Bronchial epithelial cell (primary cell): ENCODE data around the gene METAP1D. TPM values are rescaled to one million over a fixed set of nuclear protein-coding genes. Genes with fewer than 3 reads are reported as not detected.
A peak's percentile ranks its signal among the peaks of the same experiment; 100 is the strongest.

Source experiments
- DNase-seq: peaks from one replicate; pipeline ENCODE4 v3.0.0-alpha.2; 2010; ENCODE audit warnings: low read depth
- FAIRE-seq: peaks from 2 replicates; lab custom pipeline; 2011; peaks lifted over from hg19 to GRCh38; lab: Jason Lieb, UNC
- H3K27me3 ChIP-seq: 2 replicates; pipeline ENCODE4 v1.5.1; 2011; ENCODE audit warnings: low read length; ENCODE audit not compliant: control insufficient read depth, insufficient read depth
- H3K36me3 ChIP-seq: 2 replicates; pipeline ENCODE4 v1.5.1; 2011; ENCODE audit warnings: low read length; ENCODE audit not compliant: control insufficient read depth, insufficient read depth
- H3K4me3 ChIP-seq: 2 replicates; pipeline ENCODE4 v1.5.1; 2011; ENCODE audit warnings: mild to moderate bottlenecking, low read depth, low read length, control low read depth
- CTCF ChIP-seq: IDR thresholded peaks from 2 replicates; pipeline ENCODE4 v1.5.1; 2011; ENCODE audit warnings: mild to moderate bottlenecking, moderate library complexity, low read length, control low read depth, inconsistent platforms; ENCODE audit not compliant: insufficient read depth, severe bottlenecking
- total RNA-seq: library from RNA; depleted of rRNA; stranded (reverse); fragments of >200 nt; gene quantifications from 2 replicates; pipeline ENCODE4 v1.2.1, GENCODE V29; 2014

Gene METAP1D
- total RNA-seq, 1 donor from 2014 or later = 2.6 TPM

- peak; percentile 57 for DNase-seq
- no peaks in the 10 kb centered on the region for H3K27me3 ChIP-seq
- FAIRE-seq = no peak
- H3K4me3 ChIP-seq = no peak overlapping the region
- no peak for TF ChIP-seq CTCF
- H3K36me3 ChIP-seq = no peaks in the 10 kb centered on the region
Observed at GRCh38 chr2:171958475-171958874, 41.3 kb upstream of the METAP1D start.

GRCh38 chr2:171959998-171960397 is 39.8 kb upstream of the METAP1D start:
- TF ChIP-seq CTCF = no peak
- no peak for FAIRE-seq
- H3K4me3 ChIP-seq = no peak overlapping the region

GRCh38 chr2:171960570-171960969 is 39.2 kb upstream of the METAP1D start:
- TF ChIP-seq CTCF = no peak
- FAIRE-seq = no peak
- DNase-seq = no peak
- no peak overlapping the region for H3K4me3 ChIP-seq
- H3K36me3 ChIP-seq = peaks cover under 1% of the 10 kb centered on the region
- no peaks in the 10 kb centered on the region for H3K27me3 ChIP-seq

More at GRCh38 chr2:171959998-171960397, 39.8 kb upstream of the METAP1D start:
- Histone ChIP-seq H3K27me3 (no peaks in the 10 kb centered on the region), H3K36me3 (no peaks in the 10 kb centered on the region)
- no peak for DNase-seq

GRCh38 chr2:171963198-171963597 is 36.6 kb upstream of the METAP1D start:
- H3K27me3 ChIP-seq = no peaks in the 10 kb centered on the region
- H3K4me3 ChIP-seq = no peak overlapping the region
- FAIRE-seq (no peak), DNase-seq (no peak)
- H3K36me3 ChIP-seq = peaks cover 3% of the 10 kb centered on the region
- TF ChIP-seq CTCF = no peak

- FAIRE-seq (no peak), DNase-seq (no peak)
- no peaks in the 10 kb centered on the region for H3K27me3 ChIP-seq
- peaks cover 3% of the 10 kb centered on the region for H3K36me3 ChIP-seq
- H3K4me3 ChIP-seq = no peak overlapping the region
- TF ChIP-seq CTCF = no peak
Observed at GRCh38 chr2:171964308-171964707, 35.4 kb upstream of the METAP1D start.

- DNase-seq (no peak), FAIRE-seq (no peak)
- no peak for TF ChIP-seq CTCF
- H3K36me3 ChIP-seq = peaks cover 3% of the 10 kb centered on the region
- no peak overlapping the region for H3K4me3 ChIP-seq
- no peaks in the 10 kb centered on the region for H3K27me3 ChIP-seq
Observed at GRCh38 chr2:171965238-171965637, 34.5 kb upstream of the METAP1D start.
